ENCODE measurements around the gene ARHGEF7.

DNA sequence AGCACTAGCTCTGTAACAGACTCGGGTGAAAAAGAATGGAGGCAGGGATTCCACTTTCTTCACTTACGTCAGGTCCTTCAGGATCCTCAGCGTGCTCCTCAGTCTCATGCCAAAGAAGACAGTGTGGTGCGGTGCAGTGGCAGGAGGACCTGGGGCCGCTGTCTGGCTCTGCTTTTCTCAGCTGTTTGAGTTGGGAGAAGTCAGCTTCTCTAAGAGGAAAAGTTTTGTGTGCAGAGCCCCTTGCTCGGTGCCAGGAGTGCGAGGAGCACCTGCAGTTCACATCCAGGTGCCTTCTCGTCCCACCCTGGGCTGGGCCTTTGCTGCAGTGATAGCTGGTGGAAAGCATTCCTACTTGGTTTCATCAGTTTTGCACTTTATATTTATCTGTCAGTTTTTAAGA, 127.5 kb downstream of the ARHGEF7 start:
- TF ChIP-seq CTCF (IDR thresholded peaks at IDR 0.05 in 2 of 3, conservative IDR thresholded peaks at IDR 0.05 in 1 of 3; ENCODE audit: borderline replicate concordance in 1 of 3, insufficient read depth in 1 of 3, low read depth in 2 of 3, low read length in 2 of 3) = no peak
- TF ChIP-seq ZNF274 (IDR thresholded peaks at IDR 0.05; ENCODE audit: low read depth, low read length) = no peak
- no peak for TF ChIP-seq RAD21 (IDR thresholded peaks at IDR 0.05; ENCODE audit: low read depth)
- no peak for TF ChIP-seq EZH2 (IDR thresholded peaks at IDR 0.05)
- TF ChIP-seq POLR2AphosphoS5 (IDR thresholded peaks at IDR 0.05; ENCODE audit: low read depth, low read length) = no peak
- no peak for TF ChIP-seq SP1 (IDR thresholded peaks at IDR 0.05; ENCODE audit: low read depth)
